H1 (cell line): ENCODE data around the gene THTPA. TPM values are rescaled to one million over a fixed set of nuclear protein-coding genes. Genes with fewer than 3 reads are reported as not detected.

Experiments
- CTCF ChIA-PET: fragments of 300-600 bp; sonication (Branson Sonifier 250); formaldehyde crosslinking; loops from one replicate; lab custom pipeline; 2021; ENCODE audit not compliant: partially characterized antibody; lab: Charles Lee
- POLR2A ChIA-PET: fragments of 300-600 bp; sonication (Branson Sonifier 250); formaldehyde crosslinking; loops from one replicate; lab custom pipeline; 2021; ENCODE audit warnings: inconsistent platforms; ENCODE audit not compliant: partially characterized antibody; lab: Charles Lee
- DNase-seq, 2 experiments: peaks; one replicate each; pipeline versions ENCODE4 v3.0.0 to v3.0.0-alpha.2; 2010 to 2022; ENCODE audit warnings: low spot score in 2 of 2, low read depth in 1 of 2, mixed read lengths in 1 of 2
- FAIRE-seq: peaks from 2 replicates; lab custom pipeline; 2011; peaks lifted over from hg19 to GRCh38; lab: Jason Lieb, UNC
- H2AFZ ChIP-seq: 2 replicates; pipeline ENCODE4 v1.8.1; 2012; ENCODE audit warnings: low read length, inconsistent platforms
- H2AK5ac ChIP-seq: 2 replicates; pipeline ENCODE4 v1.6.1; 2013; ENCODE audit warnings: low read depth, low read length
- H2BK120ac ChIP-seq: replicated peaks from 2 replicates; pipeline ENCODE3; 2013; ENCODE audit warnings: low read depth, low read length, inconsistent platforms
- H2BK12ac ChIP-seq: 2 replicates; pipeline ENCODE4 v1.6.1; 2013; ENCODE audit warnings: low read depth, low read length
- H2BK15ac ChIP-seq: 2 replicates; pipeline ENCODE4 v1.6.1; 2013; ENCODE audit warnings: low read length
- H2BK20ac ChIP-seq: 2 replicates; pipeline ENCODE4 v1.6.1; 2013; ENCODE audit warnings: low read length
- H2BK5ac ChIP-seq: 2 replicates; pipeline ENCODE4 v1.6.1; 2013; ENCODE audit warnings: low read depth, low read length
- H3K14ac ChIP-seq: 2 replicates; pipeline ENCODE4 v1.6.1; 2013; ENCODE audit warnings: inconsistent platforms; ENCODE audit not compliant: insufficient read length
- H3K18ac ChIP-seq: 2 replicates; pipeline ENCODE4 v1.6.1; 2013; ENCODE audit warnings: low read length; ENCODE audit errors: extremely low read depth
- H3K23ac ChIP-seq: 2 replicates; pipeline ENCODE4 v1.6.1; 2013; ENCODE audit warnings: inconsistent platforms; ENCODE audit not compliant: insufficient read length
- H3K23me2 ChIP-seq: 2 replicates; pipeline ENCODE4 v1.6.1; 2013; ENCODE audit warnings: low read depth, low read length
- H3K27ac ChIP-seq: 2 replicates; pipeline ENCODE4 v1.6.1; 2011; ENCODE audit warnings: low read depth, low read length, inconsistent platforms
- H3K27me3 ChIP-seq, 4 experiments: replicated peaks in 1 of 4; 1 replicate in 1 of 4; 2 replicates in 3 of 4; pipeline versions ENCODE4 v1.6.1 to v1.8.1; 2011 to 2013; ENCODE audit warnings: low read length in 3 of 4, mild to moderate bottlenecking in 3 of 4, inconsistent platforms in 2 of 4, mixed read lengths in 2 of 4, moderate library complexity in 1 of 4; ENCODE audit not compliant: control insufficient read depth in 3 of 4, insufficient read depth in 3 of 4; ENCODE audit errors: extremely low read depth in 1 of 4
- H3K36me3 ChIP-seq, 4 experiments: 2 replicates each; pipeline versions ENCODE4 v1.6.1 to v1.8.1; 2011 to 2013; ENCODE audit warnings: mild to moderate bottlenecking in 4 of 4, low read length in 3 of 4, moderate library complexity in 2 of 4, control low read depth in 1 of 4, inconsistent platforms in 1 of 4; ENCODE audit not compliant: insufficient read depth in 4 of 4, control insufficient read depth in 2 of 4
- H3K4ac ChIP-seq: replicated peaks from 2 replicates; pipeline ENCODE3; 2013; ENCODE audit warnings: low read length, low read depth, mixed read lengths, inconsistent platforms; ENCODE audit not compliant: insufficient read length
- H3K4me1 ChIP-seq, 4 experiments: replicated peaks in 1 of 4; 1 replicate in 1 of 4; 2 replicates in 3 of 4; pipeline versions ENCODE4 v1.6.1 to v1.8.1; 2011 to 2013; ENCODE audit warnings: low read length in 3 of 4, inconsistent platforms in 2 of 4, mixed read lengths in 1 of 4; ENCODE audit not compliant: insufficient read depth in 4 of 4, control insufficient read depth in 3 of 4
- H3K4me2 ChIP-seq, 2 experiments: 2 replicates each; pipeline versions ENCODE4 v1.6.1 to v1.8.1; 2011 to 2013; ENCODE audit warnings: low read depth in 2 of 2, low read length in 2 of 2, control low read depth in 1 of 2, inconsistent platforms in 1 of 2, mild to moderate bottlenecking in 1 of 2; ENCODE audit not compliant: insufficient read depth in 1 of 2
- H3K4me3 ChIP-seq, 4 experiments: fragments of 200-600, 300-600 bp in 1 of 4; sonication (generic), shearing (Covaris generic), sonication (Bioruptor Twin) in 1 of 4; 2 replicates each; pipeline versions ENCODE4 v1.5.1 to v1.8.1; 2011 to 2016; ENCODE audit warnings: low read length in 4 of 4, low read depth in 3 of 4, control low read depth in 2 of 4, inconsistent platforms in 2 of 4, mild to moderate bottlenecking in 2 of 4, mixed read lengths in 1 of 4, moderate library complexity in 1 of 4; ENCODE audit not compliant: insufficient read depth in 2 of 4; ENCODE audit errors: extremely low read depth in 1 of 4
- H3K56ac ChIP-seq: replicated peaks from 2 replicates; pipeline ENCODE3; 2013; ENCODE audit warnings: low read depth, mild to moderate bottlenecking, mixed read lengths, low read length, inconsistent platforms; ENCODE audit not compliant: insufficient read length
- H3K79me1 ChIP-seq: 2 replicates; pipeline ENCODE4 v1.6.1; 2013; ENCODE audit warnings: low read depth, low read length, control low read depth
- H3K79me2 ChIP-seq, 2 experiments: 2 replicates each; pipeline versions ENCODE4 v1.6.1 to v1.8.1; 2012 to 2013; ENCODE audit warnings: low read length in 2 of 2, mild to moderate bottlenecking in 2 of 2, inconsistent platforms in 1 of 2; ENCODE audit not compliant: insufficient read depth in 2 of 2, control insufficient read depth in 1 of 2
- H3K9ac ChIP-seq, 4 experiments: replicated peaks in 1 of 4; 1 replicate in 1 of 4; 2 replicates in 3 of 4; pipeline versions ENCODE4 v1.6.1 to v1.8.1; 2011 to 2013; ENCODE audit warnings: low read depth in 3 of 4, low read length in 3 of 4, control low read depth in 2 of 4, mild to moderate bottlenecking in 2 of 4, moderate library complexity in 2 of 4, inconsistent platforms in 1 of 4; ENCODE audit errors: extremely low read depth in 1 of 4
- H3K9me3 ChIP-seq, 2 experiments: 2 replicates each; pipeline versions ENCODE4 v1.6.1 to v1.8.1; 2012 to 2013; ENCODE audit warnings: mild to moderate bottlenecking in 2 of 2, moderate library complexity in 2 of 2, control low read depth in 1 of 2, inconsistent platforms in 1 of 2, low read depth in 1 of 2, low read length in 1 of 2, mixed read lengths in 1 of 2; ENCODE audit not compliant: insufficient read depth in 2 of 2
- H4K20me1 ChIP-seq, 2 experiments: replicated peaks in 1 of 2; 2 replicates each; pipeline versions ENCODE3 to v1.8.1; 2011 to 2013; ENCODE audit warnings: inconsistent platforms in 2 of 2, low read length in 2 of 2, mild to moderate bottlenecking in 1 of 2; ENCODE audit not compliant: insufficient read depth in 2 of 2, control insufficient read depth in 1 of 2
- H4K5ac ChIP-seq: 2 replicates; pipeline ENCODE4 v1.6.1; 2013; ENCODE audit warnings: low read length, low read depth, mixed read lengths, inconsistent platforms; ENCODE audit not compliant: insufficient read length
- H4K8ac ChIP-seq: 2 replicates; pipeline ENCODE4 v1.8.0; 2013; ENCODE audit warnings: mild to moderate bottlenecking, moderate library complexity, low read length, inconsistent platforms; ENCODE audit not compliant: insufficient read depth; ENCODE audit errors: extremely low read depth
- H4K91ac ChIP-seq: replicated peaks from 2 replicates; pipeline ENCODE3; 2013; ENCODE audit warnings: low read length, mixed read lengths, inconsistent platforms; ENCODE audit not compliant: insufficient read length
- CBX5 ChIP-seq: fragments of 300-800, 300-1000 bp; sonication (generic); IDR thresholded peaks from 2 replicates; pipeline ENCODE4 v1.7.1; 2016; ENCODE audit warnings: antibody characterized with exemption, low read length, low read depth
- CHD2 ChIP-seq: IDR thresholded peaks from 2 replicates; pipeline ENCODE4 v1.6.1; 2012; ENCODE audit warnings: low read length, improper control_type of control experiment
- EGR1 ChIP-seq: IDR thresholded peaks from 2 replicates; pipeline ENCODE4 v1.6.1; 2011; ENCODE audit warnings: low read depth, low read length, borderline replicate concordance
- EZH2 ChIP-seq: fragments of 200-600 bp; sonication (generic); IDR thresholded peaks from 2 replicates; pipeline ENCODE4 v1.7.1; 2012; ENCODE audit warnings: low read depth, mild to moderate bottlenecking, moderate library complexity, low read length, inconsistent platforms; ENCODE audit not compliant: severe bottlenecking
- JUN ChIP-seq: IDR thresholded peaks from 2 replicates; pipeline ENCODE4 v1.6.1; 2011; ENCODE audit warnings: low read depth, mild to moderate bottlenecking, improper control_type of control experiment, low read length
- NRF1 ChIP-seq: IDR thresholded peaks from 2 replicates; pipeline ENCODE4 v1.6.1; 2011; ENCODE audit warnings: mild to moderate bottlenecking, low read depth, low read length, improper control_type of control experiment
- PHF8 ChIP-seq: fragments of 200-600 bp; sonication (generic); conservative IDR thresholded peaks from 2 replicates; pipeline ENCODE4 v1.7.1; 2012; ENCODE audit warnings: low read depth, mild to moderate bottlenecking, inconsistent platforms, low read length, moderate library complexity
- POU5F1 ChIP-seq: IDR thresholded peaks from 2 replicates; pipeline ENCODE4 v1.6.1; 2011; ENCODE audit warnings: low read depth, mild to moderate bottlenecking, low read length, moderate library complexity
- RBBP5 ChIP-seq: IDR thresholded peaks from 2 replicates; pipeline ENCODE4 v1.7.1; 2012; ENCODE audit warnings: low read depth, mild to moderate bottlenecking, inconsistent platforms, low read length, moderate library complexity, borderline replicate concordance
- SIN3A ChIP-seq, 2 experiments: IDR thresholded peaks in 1 of 2; conservative IDR thresholded peaks in 1 of 2; 2 replicates each; pipeline ENCODE4 v1.6.1; 2011 to 2012; ENCODE audit warnings: low read length in 2 of 2, improper control_type of control experiment in 1 of 2, low read depth in 1 of 2, mild to moderate bottlenecking in 1 of 2
- TCF12 ChIP-seq: IDR thresholded peaks from 2 replicates; pipeline ENCODE4 v1.6.1; 2011; ENCODE audit warnings: low read depth, mild to moderate bottlenecking, low read length
- WGBS, 2 experiments: shearing (Covaris generic) in 1 of 2; methylation state at CpG; one replicate each; pipeline versions ENCODE4 v1.1.6 to v1.1.7; 2013 to 2015; ENCODE audit warnings: low lambda C conversion rate in 2 of 2, mixed read lengths in 2 of 2, inconsistent platforms in 1 of 2, low coverage in 1 of 2, missing lambda C conversion rate in 1 of 2; ENCODE audit not compliant: insufficient replicate concordance in 2 of 2, insufficient coverage in 1 of 2, insufficient read length in 1 of 2; ENCODE audit errors: extremely low coverage in 1 of 2, missing lambda C conversion rate in 1 of 2; 5-methylcytosine and 5-hydroxymethylcytosine counted together
- polyA plus RNA-seq, 7 experiments: library from polyadenylated mRNA; depleted of rRNA in 3 of 7; stranded (reverse) in 5 of 7; unstranded in 2 of 7; fragments of >200 nt in 5 of 7; fragments of 200-250 nt in 2 of 7; gene quantifications; 1 replicate in 5 of 7; 2 replicates in 1 of 7; 4 replicates in 1 of 7; pipeline versions ENCODE4 v1.2.1 to v1.2.3, GENCODE V29; 2011 to 2013; ENCODE audit warnings: missing spikeins in 2 of 7, mixed read lengths in 2 of 7
- total RNA-seq: library from RNA; stranded (reverse); fragmentation: NEBNext Ultra II Directional; extraction: Animal tissue kit (Norgen Biotek cat#: 25700); gene quantifications from 2 replicates; pipeline ENCODE4 v1.2.1, GENCODE V29; 2021

THTPA gene
- total and polyA plus RNA-seq, 2 of the 8 experiments (the other 6 are each of a cell fraction or from before 2014, with no cell fraction given): 16.6 to 19.0 TPM

DNA sequence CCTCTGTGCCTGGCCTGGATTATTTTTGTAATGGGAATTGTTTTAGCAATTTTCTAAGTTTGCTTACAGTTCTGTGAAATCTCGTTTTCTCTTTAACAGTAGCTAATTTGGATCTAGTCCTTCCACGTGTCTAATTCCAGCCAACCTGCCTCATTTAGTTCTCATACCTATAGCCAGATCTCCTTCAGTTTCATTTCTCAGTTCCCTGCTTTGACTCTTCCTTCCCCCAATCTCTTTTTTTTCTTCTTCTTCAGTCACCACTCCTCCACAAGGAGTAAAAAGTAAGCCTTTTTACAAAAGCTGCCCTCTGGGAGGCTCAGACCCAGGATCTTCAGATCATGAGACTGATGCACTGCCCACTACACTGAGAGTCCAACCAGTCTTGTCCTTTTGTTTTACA is 1.4 kb downstream of the THTPA start:
- POLR2A ChIA-PET: interaction anchor here (1.3 to 52.7 kb wide), 4 partner anchors 10 to 79 kb away, joined by 4 to 1523 read pairs (median 492); partner anchors contain the start of genes AP1G2, NGDN and ZFHX2
- Histone ChIP-seq H3K79me2 (peaks cover 0 to 19% of the 10 kb centered on the region in 2 experiments; a peak in 2 of 4 replicates), H3K23me2 (peaks cover 7% of the 10 kb centered on the region), H2BK20ac (no peak overlapping the region), H4K20me1 (peaks cover 0 to 7% of the 10 kb centered on the region in 2 experiments), H3K23ac (no peak overlapping the region), H2BK12ac (no peak overlapping the region), H4K8ac (no peak overlapping the region), H4K91ac (no peak overlapping the region), H2BK5ac (no peak overlapping the region), H3K4me2 (peak overlapping the region; percentile 80 to 93; a peak in 2 of 4 replicates), H2BK15ac (no peak overlapping the region), H3K27me3 (no peaks in the 10 kb centered on the region), H3K4me1 (peaks cover 0 to 14% (median 8%) of the 10 kb centered on the region in 4 experiments; a peak in 6 of 7 replicates)
- 92% methylated on average over 2 of the region's 2 CpGs; no CpG with 5 or more reads in 1 of the 2 experiments for WGBS, 2 experiments
- FAIRE-seq: no peak
- no peak for TF ChIP-seq TCF12
- TF ChIP-seq CHD2: no peak
- no peak for TF ChIP-seq EZH2
- TF ChIP-seq SIN3A (conservative IDR thresholded peaks at IDR 0.05 in 1 of 2, IDR thresholded peaks at IDR 0.05 in 1 of 2; ENCODE audit: low read depth in 1 of 2, low read length in 2 of 2): no peak
- TF ChIP-seq EGR1: no peak
- no peak for TF ChIP-seq CBX5
- no peak for TF ChIP-seq NRF1
- TF ChIP-seq RBBP5: no peak
- no peak for TF ChIP-seq PHF8
- TF ChIP-seq JUN: no peak
- no peak for TF ChIP-seq POU5F1
- TF ChIP-seq, all 59 proteins: peak for 0
- Histone ChIP-seq H3K4ac (no peak overlapping the region), H4K5ac (no peak overlapping the region), H3K27ac (no peak overlapping the region), H2AK5ac (no peak overlapping the region), H2AFZ (no peak overlapping the region), H3K9ac (no peak overlapping the region), H3K14ac (no peak overlapping the region), H3K36me3 (peaks cover 5 to 29% (median 11%) of the 10 kb centered on the region in 4 experiments; a peak in 7 of 8 replicates), H3K56ac (no peak overlapping the region), H3K9me3 (no peaks in the 10 kb centered on the region), H2BK120ac (no peak overlapping the region), H3K79me1 (0 out of 2 replicates have a peak, but pooled peaks cover 7% of the 10 kb centered on the region), H3K18ac (no peak overlapping the region), H3K4me3 (0 out of 8 replicates have a peak overlapping the region, but pooled peaks of 1 of the 4 experiments have one; percentile 83)
- CTCF ChIA-PET: interaction anchor here (0.6 to 70.5 kb wide), 5 partner anchors 30 to 212 kb away, joined by 3 to 2092 read pairs (median 61); partner anchors contain the start of gene NGDN
- DNase-seq: no peak
